ENCODE data around the gene PLK5.
"Not testable (repeated sequence)": the region's sequence is repeated elsewhere in the genome, so short reads cannot be mapped to it uniquely, and the experiment has no call there.

Gene PLK5

DNA sequence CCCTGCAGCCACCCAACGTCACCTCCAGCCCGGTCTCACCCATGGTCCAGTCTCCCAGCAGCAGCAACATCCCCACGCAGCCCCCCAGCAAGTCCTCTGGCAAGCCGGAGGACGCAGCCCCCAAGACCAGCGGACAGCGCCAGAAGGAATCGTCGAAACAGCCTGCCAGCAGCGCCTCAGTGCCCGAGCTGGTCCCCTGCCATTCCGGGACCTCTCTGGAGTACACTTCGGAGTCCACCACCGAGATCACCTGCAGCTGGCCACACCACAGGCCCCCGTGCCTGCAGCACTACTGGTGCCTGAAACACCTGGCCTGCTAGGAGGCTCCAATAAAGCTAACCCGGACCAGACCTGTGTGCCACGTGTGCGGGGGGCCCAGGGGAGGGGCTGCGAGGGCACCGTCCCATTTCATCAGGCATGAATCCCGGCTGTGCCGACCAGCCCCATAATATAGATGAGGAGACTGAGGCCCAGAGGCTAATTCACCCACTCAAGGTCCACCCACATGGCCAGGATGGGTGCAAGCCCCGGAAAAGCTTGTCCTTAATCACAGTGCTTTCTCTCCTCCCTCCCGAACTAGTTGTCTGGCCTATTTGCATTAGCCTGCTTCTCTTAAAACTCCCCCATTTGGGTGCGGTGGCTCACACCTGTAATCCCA, 26.2 kb upstream of the PLK5 start:
- no peaks in the 10 kb centered on the region for H4K20me1 ChIP-seq (ENCODE audit: insufficient read depth, low read length, poor library complexity, severe bottlenecking)
- no peaks in the 10 kb centered on the region for H3K36me3 ChIP-seq (ENCODE audit: insufficient read depth, low read length)
- H2AFZ ChIP-seq (ENCODE audit: low read length): no peak overlapping the region
- H3F3A ChIP-seq (ENCODE audit: low read depth): 0 out of 2 replicates have a peak, but pooled peaks cover 2% of the 10 kb centered on the region
- H3K4me3 ChIP-seq (ENCODE audit: low read length, poor library complexity, severe bottlenecking): no peak overlapping the region
- TF ChIP-seq EZH2phosphoT487 (IDR thresholded peaks at IDR 0.05; ENCODE audit: borderline replicate concordance): no peak
- TF ChIP-seq, protein P1, sequence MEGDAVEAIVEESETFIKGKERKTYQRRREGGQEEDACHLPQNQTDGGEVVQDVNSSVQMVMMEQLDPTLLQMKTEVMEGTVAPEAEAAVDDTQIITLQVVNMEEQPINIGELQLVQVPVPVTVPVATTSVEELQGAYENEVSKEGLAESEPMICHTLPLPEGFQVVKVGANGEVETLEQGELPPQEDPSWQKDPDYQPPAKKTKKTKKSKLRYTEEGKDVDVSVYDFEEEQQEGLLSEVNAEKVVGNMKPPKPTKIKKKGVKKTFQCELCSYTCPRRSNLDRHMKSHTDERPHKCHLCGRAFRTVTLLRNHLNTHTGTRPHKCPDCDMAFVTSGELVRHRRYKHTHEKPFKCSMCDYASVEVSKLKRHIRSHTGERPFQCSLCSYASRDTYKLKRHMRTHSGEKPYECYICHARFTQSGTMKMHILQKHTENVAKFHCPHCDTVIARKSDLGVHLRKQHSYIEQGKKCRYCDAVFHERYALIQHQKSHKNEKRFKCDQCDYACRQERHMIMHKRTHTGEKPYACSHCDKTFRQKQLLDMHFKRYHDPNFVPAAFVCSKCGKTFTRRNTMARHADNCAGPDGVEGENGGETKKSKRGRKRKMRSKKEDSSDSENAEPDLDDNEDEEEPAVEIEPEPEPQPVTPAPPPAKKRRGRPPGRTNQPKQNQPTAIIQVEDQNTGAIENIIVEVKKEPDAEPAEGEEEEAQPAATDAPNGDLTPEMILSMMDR (conservative IDR thresholded peaks at IDR 0.05; ENCODE audit: low read length): no peak
- no peak overlapping the region for H3K9ac ChIP-seq (ENCODE audit: low read depth, low read length, poor library complexity, severe bottlenecking)
- no peaks in the 10 kb centered on the region for H3K27me3 ChIP-seq (ENCODE audit: insufficient read depth, low read length, poor library complexity, severe bottlenecking)
- H3K4me2 ChIP-seq (ENCODE audit: low read depth, low read length, poor library complexity, severe bottlenecking): no peak overlapping the region
- no peaks in the 10 kb centered on the region for H3K4me1 ChIP-seq (ENCODE audit: insufficient read depth, low read length, poor library complexity, severe bottlenecking)
- H3K79me2 ChIP-seq (ENCODE audit: insufficient read depth, low read length): no peaks in the 10 kb centered on the region
- H3K9me3 ChIP-seq (ENCODE audit: insufficient read depth, low read depth, low read length): no peaks in the 10 kb centered on the region
- no peaks in the 10 kb centered on the region for H3K9me2 ChIP-seq (replicated peaks; ENCODE audit: low read depth, low read length)

DNA sequence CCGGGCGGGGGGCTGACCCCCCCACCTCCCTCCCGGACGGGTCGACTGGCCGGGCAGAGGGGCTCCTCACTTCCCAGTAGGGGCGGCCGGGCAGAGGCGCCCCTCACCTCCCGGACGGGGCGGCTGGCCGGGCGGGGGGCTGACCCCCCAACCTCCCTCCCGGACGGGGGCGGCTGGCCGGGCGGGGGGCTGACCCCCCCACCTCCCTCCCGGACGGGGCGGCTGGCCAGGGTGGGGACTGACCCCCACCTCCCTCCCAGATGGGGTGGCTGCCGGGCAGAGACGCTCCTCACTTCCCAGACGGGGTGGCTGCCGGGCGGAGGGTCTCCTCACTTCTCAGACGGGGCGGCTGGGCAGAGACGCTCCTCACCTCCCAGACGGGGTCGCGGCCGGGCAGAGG, 24.6 kb upstream of the PLK5 start:
- not testable (repeated sequence) for H3K4me1 ChIP-seq (ENCODE audit: insufficient read depth, low read length, poor library complexity, severe bottlenecking); H2AFZ ChIP-seq (ENCODE audit: low read length); H3K4me2 ChIP-seq (ENCODE audit: low read depth, low read length, poor library complexity, severe bottlenecking); H3K36me3 ChIP-seq (ENCODE audit: insufficient read depth, low read length); H3K79me2 ChIP-seq (ENCODE audit: insufficient read depth, low read length); H3K9ac ChIP-seq (ENCODE audit: low read depth, low read length, poor library complexity, severe bottlenecking); H3K9me3 ChIP-seq (ENCODE audit: insufficient read depth, low read depth, low read length); H3K4me3 ChIP-seq (ENCODE audit: low read length, poor library complexity, severe bottlenecking); H3F3A ChIP-seq (ENCODE audit: low read depth); H3K27me3 ChIP-seq (ENCODE audit: insufficient read depth, low read length, poor library complexity, severe bottlenecking); H3K9me2 ChIP-seq (replicated peaks; ENCODE audit: low read depth, low read length); H4K20me1 ChIP-seq (ENCODE audit: insufficient read depth, low read length, poor library complexity, severe bottlenecking)

DNA sequence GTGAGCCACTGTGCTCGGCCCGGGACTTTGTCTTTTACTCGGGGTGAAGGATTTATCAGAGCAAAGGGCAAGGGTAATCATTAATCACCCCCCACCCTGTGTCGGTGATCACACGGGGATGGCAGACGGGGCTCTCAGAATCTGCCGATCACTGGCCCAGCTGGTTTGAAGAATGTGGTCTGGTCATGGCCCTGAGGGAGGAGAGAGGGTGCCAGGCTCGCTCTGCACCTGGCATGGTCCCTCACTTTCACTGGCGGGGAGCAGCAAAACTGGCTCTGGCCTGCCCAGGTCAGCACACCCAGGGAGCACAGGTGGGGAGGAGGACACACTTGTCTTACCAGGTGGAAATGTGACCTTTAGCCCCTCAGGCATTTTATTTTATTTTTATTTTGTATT, 22.7 kb upstream of the PLK5 start:
- H3K9ac ChIP-seq (ENCODE audit: low read depth, low read length, poor library complexity, severe bottlenecking): no peak overlapping the region
- H2AFZ ChIP-seq (ENCODE audit: low read length): no peak overlapping the region
- H3K27me3 ChIP-seq (ENCODE audit: insufficient read depth, low read length, poor library complexity, severe bottlenecking): no peaks in the 10 kb centered on the region
- H3K4me2 ChIP-seq (ENCODE audit: low read depth, low read length, poor library complexity, severe bottlenecking): no peak overlapping the region
- H3F3A ChIP-seq (ENCODE audit: low read depth): 0 out of 2 replicates have a peak, but pooled peaks cover 2% of the 10 kb centered on the region
- H3K9me3 ChIP-seq (ENCODE audit: insufficient read depth, low read depth, low read length): no peaks in the 10 kb centered on the region
- H4K20me1 ChIP-seq (ENCODE audit: insufficient read depth, low read length, poor library complexity, severe bottlenecking): no peaks in the 10 kb centered on the region
- no peak for TF ChIP-seq EZH2phosphoT487 (IDR thresholded peaks at IDR 0.05; ENCODE audit: borderline replicate concordance)
- TF ChIP-seq, protein P1 (conservative IDR thresholded peaks at IDR 0.05; ENCODE audit: low read length): no peak
- H3K79me2 ChIP-seq (ENCODE audit: insufficient read depth, low read length): no peaks in the 10 kb centered on the region
- H3K4me3 ChIP-seq (ENCODE audit: low read length, poor library complexity, severe bottlenecking): no peak overlapping the region
- H3K36me3 ChIP-seq (ENCODE audit: insufficient read depth, low read length): no peaks in the 10 kb centered on the region
- H3K9me2 ChIP-seq (replicated peaks; ENCODE audit: low read depth, low read length): no peaks in the 10 kb centered on the region
- peaks cover 4% of the 10 kb centered on the region for H3K4me1 ChIP-seq (ENCODE audit: insufficient read depth, low read length, poor library complexity, severe bottlenecking)
